Prostate gland (tissue), 2 donors: ENCODE measurements around the gene SLC7A10.

Experiments used
- CTCF ChIP-seq, 4 experiments: fragments of 200-600 bp in 2 of 4; fragments of 450-650 bp in 2 of 4; sonication (generic) in 2 of 4; IDR thresholded peaks; 1 replicate in 3 of 4; 2 replicates in 1 of 4; pipeline ENCODE4 v1.5.1; 2016 to 2019; ENCODE audit warnings: antibody characterized with exemption in 4 of 4, mild to moderate bottlenecking in 2 of 4, moderate library complexity in 2 of 4
- POLR2AphosphoS5 ChIP-seq: sonication (generic); formaldehyde crosslinking; IDR thresholded peaks from one replicate; pipeline ENCODE4 v1.6.1; 2017; ENCODE audit warnings: antibody characterized with exemption

GRCh38 chr19:33159893-33160292, 65.8 kb downstream of the SLC7A10 start:
- TF ChIP-seq POLR2AphosphoS5, result no peak
- TF ChIP-seq CTCF (IDR thresholded peaks at IDR 0.05), result no peak
